ENCODE data around the gene INTS6. TPM values are rescaled to one million over a fixed set of nuclear protein-coding genes. Genes with fewer than 3 reads are reported as not detected.
A peak's percentile ranks its signal among the peaks of the same experiment; 100 is the strongest.

The INTS6 gene
- total and polyA plus RNA-seq, 4 donors: 22.8 to 51.2 (median 31.1) TPM

DNA sequence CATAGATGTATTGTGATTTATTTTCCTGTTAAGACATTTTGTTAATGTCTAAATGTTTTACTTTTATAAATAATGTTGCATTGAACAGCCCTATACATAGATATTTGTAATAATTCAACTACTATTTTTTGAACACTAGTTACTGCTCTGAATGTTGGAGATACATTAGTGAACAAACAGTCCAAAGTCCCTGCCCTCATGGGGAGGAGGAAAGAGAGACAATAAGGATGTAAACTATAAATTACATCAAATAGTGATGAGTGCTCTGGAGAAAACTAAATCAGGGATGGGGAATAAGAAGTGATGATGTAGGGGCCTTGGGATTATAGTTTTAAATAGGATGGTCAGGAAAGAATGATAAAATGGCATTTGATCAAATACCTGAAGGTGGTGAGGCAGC lies 12.3 kb upstream of the INTS6 start:
- no peak overlapping the region for H3K27ac ChIP-seq (ENCODE audit: low read depth, low read length)
- no peaks in the 10 kb centered on the region for H3K36me3 ChIP-seq (ENCODE audit: control insufficient read depth, insufficient read depth, low read length)
- DNase-seq (ENCODE audit: low read depth in 4 of 6, low spot score in 6 of 6): no peak
- H3K4me3 ChIP-seq (ENCODE audit: low read depth, low read length): no peak overlapping the region
- H3K27me3 ChIP-seq (ENCODE audit: control insufficient read depth, insufficient read depth, low read length): no peaks in the 10 kb centered on the region
- no peaks in the 10 kb centered on the region for H3K9me3 ChIP-seq (ENCODE audit: control insufficient read depth, insufficient read depth, low read length)
- no peaks in the 10 kb centered on the region for H3K4me1 ChIP-seq (ENCODE audit: control insufficient read depth, insufficient read depth, low read length)

DNA sequence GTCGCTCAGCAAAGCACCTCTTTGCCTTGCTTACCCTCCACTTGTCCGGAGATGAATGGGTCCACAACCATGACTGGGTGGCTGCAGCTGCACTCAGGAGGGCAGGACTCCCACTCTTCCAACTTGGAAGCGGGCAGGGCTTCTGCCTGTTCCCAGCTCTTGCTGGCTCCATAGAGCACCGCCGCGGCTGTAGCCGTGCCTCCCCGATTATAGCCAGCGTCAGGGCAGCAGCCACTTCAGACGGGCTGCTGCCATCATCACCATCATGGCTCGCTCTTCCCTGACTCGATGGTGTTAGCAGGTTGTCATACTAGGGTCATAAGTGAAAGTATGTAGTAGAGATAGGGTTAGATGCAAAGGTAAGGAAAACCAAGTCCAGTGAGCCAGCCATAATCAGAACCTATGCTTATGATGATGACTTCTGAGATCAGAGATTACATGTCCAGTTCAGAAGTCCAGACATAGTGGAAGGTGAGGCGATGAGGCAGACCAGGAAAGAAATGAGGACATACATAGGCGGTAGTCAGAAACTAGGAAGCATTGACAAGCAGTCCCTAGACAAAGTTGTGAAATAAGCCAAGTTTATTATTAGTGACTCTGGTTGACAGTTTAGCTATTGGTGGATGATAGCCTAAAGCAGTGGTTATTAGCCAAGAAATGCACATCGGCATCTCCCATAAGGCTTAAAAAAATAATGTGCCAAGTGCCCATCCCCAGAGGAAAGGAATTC lies 4.4 kb upstream of the INTS6 start:
- Histone ChIP-seq H3K36me3 (ENCODE audit: control insufficient read depth, insufficient read depth, low read length) (peaks cover 15% of the 10 kb centered on the region), H3K4me3 (ENCODE audit: low read depth, low read length) (no peak overlapping the region), H3K27ac (ENCODE audit: low read depth, low read length) (no peak overlapping the region), H3K9me3 (ENCODE audit: control insufficient read depth, insufficient read depth, low read length) (peaks cover 3% of the 10 kb centered on the region), H3K27me3 (ENCODE audit: control insufficient read depth, insufficient read depth, low read length) (no peaks in the 10 kb centered on the region), H3K4me1 (ENCODE audit: control insufficient read depth, insufficient read depth, low read length) (peaks cover 6% of the 10 kb centered on the region)
- WGBS (ENCODE audit: insufficient coverage): over 99% methylated on average over 9 of the region's 15 CpGs
- DNase-seq (ENCODE audit: low read depth in 4 of 6, low spot score in 6 of 6): no peak

DNA sequence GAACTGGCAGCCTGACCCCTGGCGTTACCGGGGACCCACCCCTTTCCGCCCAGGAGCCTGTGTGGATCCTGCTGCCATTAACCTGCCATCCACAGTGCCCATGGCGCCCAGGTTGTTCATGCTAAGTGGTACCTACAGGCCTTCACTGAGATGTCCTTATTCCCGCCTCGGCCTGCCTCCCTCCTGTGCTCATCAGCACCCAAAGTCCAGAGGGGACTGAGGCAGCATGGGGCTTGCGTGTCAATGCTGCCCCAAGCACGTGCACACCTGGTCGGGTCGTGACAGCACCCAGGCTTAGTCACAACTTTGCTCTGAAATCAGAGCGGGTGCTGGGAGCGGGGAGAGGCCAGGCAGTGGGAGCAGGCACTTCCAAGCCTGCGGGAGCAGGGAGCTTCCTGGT lies 3.7 kb upstream of the INTS6 start:
- DNase-seq (ENCODE audit: low read depth in 4 of 6, low spot score in 6 of 6): no peak
- Histone ChIP-seq H3K9me3 (ENCODE audit: control insufficient read depth, insufficient read depth, low read length) (peaks cover 3% of the 10 kb centered on the region), H3K27me3 (ENCODE audit: control insufficient read depth, insufficient read depth, low read length) (no peaks in the 10 kb centered on the region), H3K27ac (ENCODE audit: low read depth, low read length) (no peak overlapping the region), H3K4me1 (ENCODE audit: control insufficient read depth, insufficient read depth, low read length) (peaks cover 6% of the 10 kb centered on the region), H3K36me3 (ENCODE audit: control insufficient read depth, insufficient read depth, low read length) (peaks cover 15% of the 10 kb centered on the region), H3K4me3 (ENCODE audit: low read depth, low read length) (no peak overlapping the region)
- WGBS (ENCODE audit: insufficient coverage): 97% methylated on average over 13 of the region's 13 CpGs

DNA sequence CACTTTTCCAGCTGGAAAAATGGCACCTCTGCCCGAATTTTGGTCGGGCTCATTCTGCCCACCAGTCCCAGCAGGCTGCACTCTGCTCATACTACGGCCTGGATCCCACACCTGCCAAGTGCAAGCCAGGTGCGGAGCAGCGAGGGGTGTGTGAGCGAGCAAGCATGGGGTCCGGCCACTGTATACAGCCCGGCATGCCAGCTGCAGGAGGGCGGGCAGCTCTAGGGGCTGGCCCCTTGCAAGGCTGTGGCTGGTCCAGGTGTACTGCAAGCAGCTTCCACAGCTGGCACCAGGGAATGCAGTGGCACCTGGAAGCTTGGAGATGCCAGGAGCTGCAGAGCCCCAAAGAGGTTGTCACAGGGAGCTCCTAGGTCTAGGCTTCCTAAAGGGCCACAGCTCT lies 2.7 kb upstream of the INTS6 start:
- WGBS (ENCODE audit: insufficient coverage): 98% methylated on average over 9 of the region's 9 CpGs

DNA sequence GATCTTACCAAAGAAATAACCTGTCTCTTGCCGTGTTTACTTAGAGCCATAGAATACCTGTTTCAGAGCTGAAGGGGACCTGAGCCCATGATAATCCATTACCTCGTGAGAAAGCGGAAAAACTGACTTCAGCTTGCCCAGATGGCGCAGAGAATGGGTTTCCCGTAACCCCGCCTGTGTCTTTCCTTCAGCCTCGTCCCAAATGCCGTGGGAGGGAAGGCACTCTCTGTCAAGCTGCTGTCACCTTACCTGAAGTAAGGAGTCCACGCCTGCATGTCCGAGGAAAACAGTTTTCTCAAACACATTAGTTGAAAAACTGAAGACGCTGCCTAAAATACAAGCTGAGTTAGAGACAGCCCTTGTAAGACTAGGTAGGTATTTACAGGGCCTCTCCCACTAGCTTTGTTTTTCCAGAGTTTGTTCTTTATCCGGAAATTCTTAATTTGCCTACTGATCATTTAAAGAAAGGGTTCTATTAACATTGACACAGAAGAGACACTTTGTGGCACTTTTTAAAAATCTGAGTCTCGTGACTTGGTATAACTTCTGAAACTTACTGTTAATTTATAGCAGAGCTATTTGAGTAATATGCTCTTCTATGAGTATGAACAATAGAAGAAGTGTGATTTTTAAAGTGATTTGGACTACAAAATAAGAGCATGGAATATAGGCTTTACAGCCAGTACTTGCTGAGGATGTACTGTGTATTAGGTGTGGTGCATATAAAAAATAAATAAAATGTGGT lies 1.3 kb upstream of the INTS6 start:
- H3K4me3 ChIP-seq (ENCODE audit: low read depth, low read length): peak overlapping the region; percentile 84
- DNase-seq (ENCODE audit: low read depth in 4 of 6, low spot score in 6 of 6): peak in 3 of 6 donors; percentile 8 to 28 (median 17)
- H3K9me3 ChIP-seq (ENCODE audit: control insufficient read depth, insufficient read depth, low read length): peaks cover 3% of the 10 kb centered on the region
- H3K27ac ChIP-seq (ENCODE audit: low read depth, low read length): peak overlapping the region; percentile 96
- 5% methylated on average over 8 of the region's 13 CpGs for WGBS (ENCODE audit: insufficient coverage)
- no peaks in the 10 kb centered on the region for H3K27me3 ChIP-seq (ENCODE audit: control insufficient read depth, insufficient read depth, low read length)
- peaks cover 15% of the 10 kb centered on the region for H3K36me3 ChIP-seq (ENCODE audit: control insufficient read depth, insufficient read depth, low read length)
- H3K4me1 ChIP-seq (ENCODE audit: control insufficient read depth, insufficient read depth, low read length): peaks cover 6% of the 10 kb centered on the region

More for the DNA sequence above, 2.7 kb upstream of the INTS6 start:
- H3K4me1 ChIP-seq (ENCODE audit: control insufficient read depth, insufficient read depth, low read length): peaks cover 6% of the 10 kb centered on the region
- no peak overlapping the region for H3K4me3 ChIP-seq (ENCODE audit: low read depth, low read length)
- DNase-seq (ENCODE audit: low read depth in 4 of 6, low spot score in 6 of 6): no peak
- no peaks in the 10 kb centered on the region for H3K27me3 ChIP-seq (ENCODE audit: control insufficient read depth, insufficient read depth, low read length)
- no peak overlapping the region for H3K27ac ChIP-seq (ENCODE audit: low read depth, low read length)
- peaks cover 15% of the 10 kb centered on the region for H3K36me3 ChIP-seq (ENCODE audit: control insufficient read depth, insufficient read depth, low read length)
- peaks cover 3% of the 10 kb centered on the region for H3K9me3 ChIP-seq (ENCODE audit: control insufficient read depth, insufficient read depth, low read length)

DNA sequence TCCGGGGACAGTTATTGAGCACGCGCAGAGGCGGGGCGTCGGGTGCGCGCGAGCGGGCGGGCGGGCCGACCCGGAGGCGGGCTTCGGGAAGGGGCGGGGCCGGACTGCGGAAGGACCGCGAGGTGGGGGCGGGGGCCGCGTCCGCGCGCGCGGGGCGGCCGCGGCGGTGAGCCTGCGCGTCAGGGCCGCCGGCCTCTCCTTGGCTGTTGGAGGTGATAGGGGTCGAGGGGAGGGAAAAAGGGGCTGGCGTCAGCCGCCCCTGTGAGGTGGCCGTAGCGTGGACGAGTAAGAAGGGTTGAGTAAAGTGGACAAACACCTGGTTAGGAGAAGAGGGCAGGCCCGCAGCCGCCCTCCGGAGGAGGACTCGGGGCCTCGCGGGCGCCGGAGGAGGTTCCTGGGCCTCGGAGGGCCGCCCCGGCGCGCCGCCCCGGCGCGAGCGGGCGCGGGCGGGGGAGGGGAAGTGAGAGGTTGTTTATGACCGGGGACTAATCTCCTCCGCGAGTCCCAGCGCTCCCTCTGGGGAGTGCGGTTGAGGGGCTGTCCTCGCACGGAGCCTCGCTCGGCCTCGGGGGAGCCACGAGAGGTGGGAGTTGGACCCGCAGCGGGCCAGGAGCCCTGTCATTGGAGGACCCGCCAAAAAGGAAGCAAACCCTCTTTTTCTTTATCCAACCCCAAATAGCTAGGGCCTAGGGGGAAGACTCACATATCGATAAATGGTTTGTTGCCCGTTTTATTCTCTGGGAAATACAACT lies 547 bp upstream of the INTS6 start:
- peak in 4 of 6 donors; percentile 33 to 89 (median 63) for DNase-seq (ENCODE audit: low read depth in 4 of 6, low spot score in 6 of 6)
- Histone ChIP-seq H3K9me3 (ENCODE audit: control insufficient read depth, insufficient read depth, low read length) (peaks cover 3% of the 10 kb centered on the region), H3K27ac (ENCODE audit: low read depth, low read length) (peak overlapping the region; percentile 96), H3K4me3 (ENCODE audit: low read depth, low read length) (peak overlapping the region; percentile 88), H3K36me3 (ENCODE audit: control insufficient read depth, insufficient read depth, low read length) (peaks cover 15% of the 10 kb centered on the region), H3K4me1 (ENCODE audit: control insufficient read depth, insufficient read depth, low read length) (peaks cover 6% of the 10 kb centered on the region), H3K27me3 (ENCODE audit: control insufficient read depth, insufficient read depth, low read length) (no peaks in the 10 kb centered on the region)
- WGBS (ENCODE audit: insufficient coverage): 0% methylated on average over 74 of the region's 80 CpGs

DNA sequence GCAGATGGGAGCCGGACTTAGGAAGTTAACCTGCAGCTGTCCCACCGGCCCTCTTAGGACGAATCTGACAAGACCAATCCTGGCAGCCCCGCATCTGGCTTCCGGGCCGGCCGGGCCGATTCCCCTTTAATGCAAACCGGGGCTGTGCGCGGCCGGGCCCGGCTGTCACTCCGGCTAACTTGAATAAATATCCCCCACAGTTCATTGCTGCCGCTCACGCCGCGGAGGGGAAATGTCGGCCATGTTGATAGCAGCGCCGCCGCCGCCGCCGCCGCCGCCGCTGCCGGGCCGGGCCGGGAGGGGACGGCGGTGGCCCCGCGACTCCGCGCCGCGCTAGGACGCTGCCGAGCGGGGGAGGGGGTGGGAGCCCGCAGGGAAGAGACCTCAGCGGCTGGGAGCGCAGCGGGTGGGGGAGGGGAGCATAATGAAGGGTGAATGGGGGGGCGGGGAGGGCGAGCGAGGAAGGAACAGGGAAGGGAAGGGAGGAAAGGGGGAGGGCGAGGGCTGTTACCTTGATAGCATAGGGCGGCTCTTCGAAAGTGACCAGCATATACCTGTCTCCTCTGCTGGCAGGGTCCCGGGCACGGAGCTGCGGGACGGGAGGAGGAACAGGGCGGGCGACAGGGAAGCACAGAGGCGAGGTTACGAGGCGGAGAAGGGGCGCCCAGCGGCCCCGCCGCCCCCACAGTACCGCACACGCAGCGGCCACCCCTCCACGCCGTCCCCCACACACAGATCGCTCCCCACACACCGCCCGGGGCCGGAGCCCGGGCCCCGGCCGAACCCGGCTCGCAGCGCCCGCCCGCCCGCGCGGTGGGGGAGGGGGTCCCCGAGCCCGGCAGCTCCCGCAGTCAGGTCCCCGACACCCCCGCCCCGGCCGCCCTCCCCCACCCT lies 1.1 kb downstream of the INTS6 start:
- peaks cover 3% of the 10 kb centered on the region for H3K9me3 ChIP-seq (ENCODE audit: control insufficient read depth, insufficient read depth, low read length)
- H3K27ac ChIP-seq (ENCODE audit: low read depth, low read length): peak overlapping the region; percentile 97
- under 1% methylated on average over 56 of the region's 92 CpGs for WGBS (ENCODE audit: insufficient coverage)
- H3K36me3 ChIP-seq (ENCODE audit: control insufficient read depth, insufficient read depth, low read length): peaks cover 17% of the 10 kb centered on the region
- H3K4me1 ChIP-seq (ENCODE audit: control insufficient read depth, insufficient read depth, low read length): peaks cover 6% of the 10 kb centered on the region
- no peaks in the 10 kb centered on the region for H3K27me3 ChIP-seq (ENCODE audit: control insufficient read depth, insufficient read depth, low read length)
- DNase-seq (ENCODE audit: low read depth in 4 of 6, low spot score in 6 of 6): peak; percentile 45 to 93 (median 54)
- peak overlapping the region; percentile 88 for H3K4me3 ChIP-seq (ENCODE audit: low read depth, low read length)

DNA sequence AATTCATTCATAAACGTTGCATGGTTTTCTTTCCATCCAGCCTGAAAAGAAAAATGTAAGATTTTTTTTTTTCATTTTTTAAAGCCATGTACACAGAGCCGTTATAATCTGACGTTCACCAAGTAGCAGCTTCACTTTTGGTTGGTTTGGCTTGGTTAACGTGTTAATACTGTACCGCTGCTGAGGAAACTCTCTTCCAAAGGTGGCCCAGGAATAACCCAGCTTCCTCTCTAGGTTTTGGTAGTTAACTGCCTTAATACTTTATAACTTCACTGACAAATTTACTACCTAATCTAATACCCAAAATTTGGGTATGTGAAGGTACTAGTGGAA lies 1.7 kb downstream of the INTS6 start:
- Histone ChIP-seq H3K27ac (ENCODE audit: low read depth, low read length) (peak overlapping the region; percentile 97), H3K4me1 (ENCODE audit: control insufficient read depth, insufficient read depth, low read length) (peaks cover 6% of the 10 kb centered on the region), H3K27me3 (ENCODE audit: control insufficient read depth, insufficient read depth, low read length) (no peaks in the 10 kb centered on the region), H3K4me3 (ENCODE audit: low read depth, low read length) (peak overlapping the region; percentile 88), H3K9me3 (ENCODE audit: control insufficient read depth, insufficient read depth, low read length) (peaks cover 3% of the 10 kb centered on the region), H3K36me3 (ENCODE audit: control insufficient read depth, insufficient read depth, low read length) (peaks cover 11% of the 10 kb centered on the region)
- no CpG with 5 or more reads among the region's 5 CpGs for WGBS (ENCODE audit: insufficient coverage)
- no peak for DNase-seq (ENCODE audit: low read depth in 4 of 6, low spot score in 6 of 6)

DNA sequence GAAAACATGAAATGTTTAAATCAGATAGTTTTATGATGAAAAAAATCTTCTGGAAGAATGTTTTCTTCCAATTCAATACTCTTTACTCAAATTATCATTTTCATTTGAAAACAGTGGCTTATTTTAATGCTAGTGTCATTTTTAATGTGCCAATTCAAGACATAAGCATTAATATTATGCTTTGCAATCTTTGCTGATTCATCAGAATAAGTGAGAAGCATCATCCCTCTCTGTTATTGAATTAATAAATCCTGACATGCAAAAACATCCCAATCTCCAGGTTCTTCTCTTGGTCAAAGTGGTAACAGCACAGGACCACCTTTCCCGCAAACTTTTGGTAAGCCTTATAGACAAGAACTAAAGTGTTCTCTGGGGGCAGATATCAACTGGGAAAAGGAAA lies 3.8 kb downstream of the INTS6 start:
- no peak for DNase-seq (ENCODE audit: low read depth in 4 of 6, low spot score in 6 of 6)
- no CpG with 5 or more reads among the region's 1 CpG for WGBS (ENCODE audit: insufficient coverage)
- Histone ChIP-seq H3K9me3 (ENCODE audit: control insufficient read depth, insufficient read depth, low read length) (no peaks in the 10 kb centered on the region), H3K4me1 (ENCODE audit: control insufficient read depth, insufficient read depth, low read length) (peaks cover 5% of the 10 kb centered on the region), H3K27ac (ENCODE audit: low read depth, low read length) (no peak overlapping the region), H3K4me3 (ENCODE audit: low read depth, low read length) (no peak overlapping the region), H3K27me3 (ENCODE audit: control insufficient read depth, insufficient read depth, low read length) (no peaks in the 10 kb centered on the region), H3K36me3 (ENCODE audit: control insufficient read depth, insufficient read depth, low read length) (peaks cover 3% of the 10 kb centered on the region)
